Mammary epithelial cell (primary cell): ENCODE data around the gene RNF34.

ENCODE experiments used
- EZH2 ChIP-seq: IDR thresholded peaks from 2 replicates; pipeline ENCODE4 v1.6.1; 2012; ENCODE audit warnings: low read length, inconsistent platforms, borderline replicate concordance
- TF ChIP-seq, protein P1 (sequence below), 2 donors: IDR thresholded peaks in 1 of 2; conservative IDR thresholded peaks in 1 of 2; 2 replicates each; pipeline ENCODE4 v1.5.1; 2011 to 2012; ENCODE audit warnings: inconsistent platforms in 2 of 2, low read length in 2 of 2, mild to moderate bottlenecking in 2 of 2, control low read depth in 1 of 2, low read depth in 1 of 2; ENCODE audit not compliant: insufficient read depth in 1 of 2; ENCODE audit errors: extremely low read depth in 1 of 2

DNA sequence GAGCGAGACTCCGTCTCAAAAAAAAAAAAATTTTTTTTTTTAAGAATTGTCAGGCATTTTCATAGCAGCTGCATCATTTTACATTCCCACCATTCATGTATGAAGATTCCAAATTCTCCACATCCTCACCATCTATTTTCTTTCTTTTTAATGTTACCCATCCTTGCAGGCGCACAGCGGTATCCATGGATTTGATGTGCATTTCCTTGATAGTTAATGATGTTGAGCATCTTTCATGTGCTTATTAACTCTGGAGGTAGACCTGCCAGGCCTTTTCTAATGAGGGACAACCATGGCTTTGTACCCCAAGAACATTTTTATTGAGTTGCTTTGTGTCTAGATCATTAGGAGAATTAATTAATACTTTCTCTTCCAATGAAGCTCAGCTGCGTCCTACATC lies 1.6 kb upstream of the RNF34 start:
- TF ChIP-seq EZH2 = no peak
- TF ChIP-seq, protein P1, sequence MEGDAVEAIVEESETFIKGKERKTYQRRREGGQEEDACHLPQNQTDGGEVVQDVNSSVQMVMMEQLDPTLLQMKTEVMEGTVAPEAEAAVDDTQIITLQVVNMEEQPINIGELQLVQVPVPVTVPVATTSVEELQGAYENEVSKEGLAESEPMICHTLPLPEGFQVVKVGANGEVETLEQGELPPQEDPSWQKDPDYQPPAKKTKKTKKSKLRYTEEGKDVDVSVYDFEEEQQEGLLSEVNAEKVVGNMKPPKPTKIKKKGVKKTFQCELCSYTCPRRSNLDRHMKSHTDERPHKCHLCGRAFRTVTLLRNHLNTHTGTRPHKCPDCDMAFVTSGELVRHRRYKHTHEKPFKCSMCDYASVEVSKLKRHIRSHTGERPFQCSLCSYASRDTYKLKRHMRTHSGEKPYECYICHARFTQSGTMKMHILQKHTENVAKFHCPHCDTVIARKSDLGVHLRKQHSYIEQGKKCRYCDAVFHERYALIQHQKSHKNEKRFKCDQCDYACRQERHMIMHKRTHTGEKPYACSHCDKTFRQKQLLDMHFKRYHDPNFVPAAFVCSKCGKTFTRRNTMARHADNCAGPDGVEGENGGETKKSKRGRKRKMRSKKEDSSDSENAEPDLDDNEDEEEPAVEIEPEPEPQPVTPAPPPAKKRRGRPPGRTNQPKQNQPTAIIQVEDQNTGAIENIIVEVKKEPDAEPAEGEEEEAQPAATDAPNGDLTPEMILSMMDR (conservative IDR thresholded peaks at IDR 0.05 in 1 of 2, IDR thresholded peaks at IDR 0.05 in 1 of 2; ENCODE audit: extremely low read depth in 1 of 2, insufficient read depth in 1 of 2, low read depth in 1 of 2, low read length in 2 of 2) = no peak
